ENCODE measurements around the gene NTRK1.
A peak's percentile ranks its signal among the peaks of the same experiment; 100 is the strongest.

The NTRK1 gene

GRCh38 chr1:156906206-156906906, 45.7 kb downstream of the NTRK1 start (continued):
- no peak for TF ChIP-seq TSHZ2 (CRISPR knock-in tag; IDR thresholded peaks at IDR 0.05)

GRCh38 chr1:156908541-156908940, 47.9 kb downstream of the NTRK1 start:
- no peak for ATAC-seq
- no peak for TF ChIP-seq ZNF8 (CRISPR knock-in tag; IDR thresholded peaks at IDR 0.05)

GRCh38 chr1:156908955-156909354, 48.3 kb downstream of the NTRK1 start:
- ATAC-seq = no peak
- TF ChIP-seq ZNF70 (CRISPR knock-in tag; IDR thresholded peaks at IDR 0.05) (no peak), GLIS3 (CRISPR knock-in tag; IDR thresholded peaks at IDR 0.05) (no peak), RARB (CRISPR knock-in tag; IDR thresholded peaks at IDR 0.05) (no peak)

GRCh38 chr1:156909671-156910070, 49.0 kb downstream of the NTRK1 start:
- no peak for ATAC-seq
- TF ChIP-seq PATZ1 (CRISPR knock-in tag; IDR thresholded peaks at IDR 0.05; ENCODE audit: borderline replicate concordance) = no peak
- no peak for TF ChIP-seq ZFP3 (CRISPR knock-in tag; IDR thresholded peaks at IDR 0.05)
- TF ChIP-seq ZNF70 (CRISPR knock-in tag; IDR thresholded peaks at IDR 0.05) = no peak
- no peak for TF ChIP-seq RARB (CRISPR knock-in tag; IDR thresholded peaks at IDR 0.05)
- no peak for TF ChIP-seq CSDC2 (CRISPR knock-in tag; IDR thresholded peaks at IDR 0.05)
- no peak for TF ChIP-seq ZC3H10 (CRISPR knock-in tag; IDR thresholded peaks at IDR 0.05)
- TF ChIP-seq PPARA (CRISPR knock-in tag; IDR thresholded peaks at IDR 0.05; ENCODE audit: borderline replicate concordance) = no peak
- TF ChIP-seq TOX (CRISPR knock-in tag; IDR thresholded peaks at IDR 0.05; ENCODE audit: borderline replicate concordance) = no peak
- no peak for TF ChIP-seq CSRNP3 (CRISPR knock-in tag; IDR thresholded peaks at IDR 0.05)
- TF ChIP-seq ZNF8 (CRISPR knock-in tag; IDR thresholded peaks at IDR 0.05) = no peak
- TF ChIP-seq TCF4 (CRISPR knock-in tag; IDR thresholded peaks at IDR 0.05; ENCODE audit: borderline replicate concordance) = no peak

- peak; percentile 46 for ATAC-seq
- TF ChIP-seq BACH2 (CRISPR knock-in tag; IDR thresholded peaks at IDR 0.05; ENCODE audit: borderline replicate concordance) = no peak
- TF ChIP-seq TOX (CRISPR knock-in tag; IDR thresholded peaks at IDR 0.05; ENCODE audit: borderline replicate concordance) = no peak
- TF ChIP-seq PPARA (CRISPR knock-in tag; IDR thresholded peaks at IDR 0.05; ENCODE audit: borderline replicate concordance) = no peak
- no peak for TF ChIP-seq PATZ1 (CRISPR knock-in tag; IDR thresholded peaks at IDR 0.05; ENCODE audit: borderline replicate concordance)
- no peak for TF ChIP-seq POU6F1 (CRISPR knock-in tag; IDR thresholded peaks at IDR 0.05; ENCODE audit: borderline replicate concordance, low read depth)
Observed at GRCh38 chr1:156910309-156910782, 49.7 kb downstream of the NTRK1 start.

All from SK-N-SH treated with all-trans-retinoic acid at 6 μM for 48 hours (cell line).